Hepatocyte (in vitro differentiated cells): Measurements from ENCODE around the gene CYREN. TPM values are rescaled to one million over a fixed set of nuclear protein-coding genes. Genes with fewer than 3 reads are reported as not detected.

Experiments
- DNase-seq: peaks from one replicate; pipeline ENCODE4 v3.0.0-alpha.2; 2016; ENCODE audit warnings: low spot score
- H2AFZ ChIP-seq: fragments of 200-600 bp; sonication (generic); 2 replicates; pipeline ENCODE4 v1.6.0; 2016; ENCODE audit warnings: antibody characterized with exemption, mild to moderate bottlenecking
- H3K27ac ChIP-seq: fragments of 200-600 bp; sonication (generic); 2 replicates; pipeline ENCODE4 v1.5.1; 2016; ENCODE audit warnings: mild to moderate bottlenecking
- H3K27me3 ChIP-seq: fragments of 200-600 bp; sonication (generic); 2 replicates; pipeline ENCODE4 v1.6.1; 2016
- H3K36me3 ChIP-seq: fragments of 200-600 bp; sonication (generic); replicated peaks from 2 replicates; pipeline ENCODE4 v1.5.1; 2016; ENCODE audit warnings: low read depth; ENCODE audit not compliant: insufficient read depth
- H3K4me1 ChIP-seq: fragments of 200-600 bp; sonication (generic); 2 replicates; pipeline ENCODE4 v1.5.1; 2016; ENCODE audit warnings: mild to moderate bottlenecking, moderate library complexity; ENCODE audit not compliant: insufficient read depth
- H3K4me2 ChIP-seq: fragments of 200-600 bp; sonication (generic); 2 replicates; pipeline ENCODE4 v1.6.0; 2016
- H3K4me3 ChIP-seq: fragments of 200-600 bp; sonication (generic); 2 replicates; pipeline ENCODE4 v1.5.1; 2016; ENCODE audit warnings: mild to moderate bottlenecking
- H3K79me2 ChIP-seq: fragments of 200-600 bp; sonication (generic); 2 replicates; pipeline ENCODE4 v1.6.0; 2017; ENCODE audit warnings: mild to moderate bottlenecking
- H3K9me2 ChIP-seq: fragments of 200-600 bp; sonication (generic); replicated peaks from 2 replicates; pipeline ENCODE4 v1.6.0; 2017; ENCODE audit warnings: mild to moderate bottlenecking; ENCODE audit not compliant: insufficient read depth
- H3K9me3 ChIP-seq: fragments of 200-600 bp; sonication (generic); 2 replicates; pipeline ENCODE4 v1.5.1; 2016; ENCODE audit warnings: low read depth, mild to moderate bottlenecking
- H4K20me1 ChIP-seq: fragments of 200-600 bp; sonication (generic); 2 replicates; pipeline ENCODE4 v1.6.0; 2016; ENCODE audit warnings: mild to moderate bottlenecking; ENCODE audit not compliant: insufficient read depth, poor library complexity, severe bottlenecking
- EZH2 ChIP-seq: fragments of 200-600 bp; sonication (generic); IDR thresholded peaks from 2 replicates; pipeline ENCODE4 v1.6.1; 2016; ENCODE audit warnings: antibody characterized with exemption, mild to moderate bottlenecking, borderline replicate concordance
- EZH2phosphoT487 ChIP-seq: fragments of 200-600 bp; sonication (generic); IDR thresholded peaks from one replicate; pipeline ENCODE4 v1.6.1; 2018; ENCODE audit warnings: antibody characterized with exemption, mild to moderate bottlenecking, low read depth, moderate library complexity; ENCODE audit not compliant: unreplicated experiment, severe bottlenecking
- WGBS: methylation state at CpG from one replicate; pipeline ENCODE4 v1.1.6; 2016; ENCODE audit warnings: low lambda C conversion rate; ENCODE audit errors: missing lambda C conversion rate; 5-methylcytosine and 5-hydroxymethylcytosine counted together
- polyA plus RNA-seq: library from polyadenylated mRNA; unstranded; fragments of >200 nt; fragmentation: Nextera tagmentation; extraction: Ambion mirVana; gene quantifications from 2 replicates; pipeline ENCODE4 v1.2.1, GENCODE V29; 2016
- total RNA-seq: library from RNA; depleted of rRNA; stranded (reverse); fragments of >200 nt; gene quantifications from 2 replicates; pipeline ENCODE4 v1.2.3, GENCODE V29; 2014
- TF ChIP-seq, protein P1 (sequence below): fragments of 200-600 bp; sonication (generic); IDR thresholded peaks from 2 replicates; pipeline ENCODE4 v1.5.1; 2016; ENCODE audit warnings: antibody characterized with exemption, mild to moderate bottlenecking; ENCODE audit not compliant: poor library complexity

CYREN gene
- total and polyA plus RNA-seq, 2 experiments from 2014 or later, result 43.2 to 45.2 TPM

DNA sequence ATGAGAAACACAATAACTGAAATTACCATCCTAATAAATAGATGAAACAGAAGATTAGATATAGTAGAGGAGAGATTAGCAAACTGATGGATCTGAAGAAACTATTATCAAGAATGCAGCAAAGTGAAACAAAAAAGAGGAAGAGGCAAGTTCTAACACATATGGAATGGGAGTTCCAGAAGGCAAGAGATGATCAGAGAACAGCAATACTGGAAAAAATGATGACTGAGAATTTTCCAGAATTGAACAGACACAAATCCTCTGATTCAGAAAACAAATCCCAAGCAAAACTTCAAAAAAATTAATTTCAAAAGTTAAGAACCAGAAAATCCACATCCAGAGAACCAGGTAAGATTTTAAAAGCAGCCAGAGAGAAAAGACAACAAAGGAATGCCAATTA is 20.2 kb upstream of the CYREN start:
- Histone ChIP-seq H4K20me1 (no peaks in the 10 kb centered on the region), H3K4me2 (no peak overlapping the region), H3K27me3 (no peaks in the 10 kb centered on the region), H3K79me2 (no peaks in the 10 kb centered on the region), H2AFZ (no peak overlapping the region), H3K9me2 (no peaks in the 10 kb centered on the region), H3K4me3 (no peak overlapping the region), H3K4me1 (no peaks in the 10 kb centered on the region), H3K27ac (no peak overlapping the region), H3K9me3 (no peaks in the 10 kb centered on the region), H3K36me3 (no peaks in the 10 kb centered on the region)
- TF ChIP-seq EZH2 (no peak), EZH2phosphoT487 (no peak)
- TF ChIP-seq, protein P1, sequence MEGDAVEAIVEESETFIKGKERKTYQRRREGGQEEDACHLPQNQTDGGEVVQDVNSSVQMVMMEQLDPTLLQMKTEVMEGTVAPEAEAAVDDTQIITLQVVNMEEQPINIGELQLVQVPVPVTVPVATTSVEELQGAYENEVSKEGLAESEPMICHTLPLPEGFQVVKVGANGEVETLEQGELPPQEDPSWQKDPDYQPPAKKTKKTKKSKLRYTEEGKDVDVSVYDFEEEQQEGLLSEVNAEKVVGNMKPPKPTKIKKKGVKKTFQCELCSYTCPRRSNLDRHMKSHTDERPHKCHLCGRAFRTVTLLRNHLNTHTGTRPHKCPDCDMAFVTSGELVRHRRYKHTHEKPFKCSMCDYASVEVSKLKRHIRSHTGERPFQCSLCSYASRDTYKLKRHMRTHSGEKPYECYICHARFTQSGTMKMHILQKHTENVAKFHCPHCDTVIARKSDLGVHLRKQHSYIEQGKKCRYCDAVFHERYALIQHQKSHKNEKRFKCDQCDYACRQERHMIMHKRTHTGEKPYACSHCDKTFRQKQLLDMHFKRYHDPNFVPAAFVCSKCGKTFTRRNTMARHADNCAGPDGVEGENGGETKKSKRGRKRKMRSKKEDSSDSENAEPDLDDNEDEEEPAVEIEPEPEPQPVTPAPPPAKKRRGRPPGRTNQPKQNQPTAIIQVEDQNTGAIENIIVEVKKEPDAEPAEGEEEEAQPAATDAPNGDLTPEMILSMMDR, result no peak
- no peak for DNase-seq

DNA sequence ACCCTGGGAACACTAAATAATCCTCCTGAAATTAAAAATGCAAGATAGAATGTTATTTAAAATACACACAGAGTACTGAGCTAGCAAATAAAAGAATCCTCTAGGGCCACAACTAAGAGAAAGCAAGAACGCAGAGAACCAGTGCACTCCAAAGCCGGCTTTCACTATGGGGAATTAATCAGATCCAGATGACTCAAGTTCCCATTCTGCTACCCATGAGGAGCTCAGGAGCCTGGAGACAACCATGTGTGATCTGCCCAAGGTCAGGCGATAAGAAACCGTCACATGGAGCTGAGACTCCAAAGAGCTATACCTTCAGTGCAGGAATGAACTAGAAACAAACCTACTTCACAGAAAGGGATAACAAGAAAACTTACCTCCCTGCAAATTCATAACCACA is 19.5 kb upstream of the CYREN start:
- Histone ChIP-seq H2AFZ (no peak overlapping the region), H3K4me3 (no peak overlapping the region), H3K79me2 (no peaks in the 10 kb centered on the region), H3K9me3 (no peaks in the 10 kb centered on the region), H3K4me2 (no peak overlapping the region), H3K27ac (no peak overlapping the region), H3K27me3 (no peaks in the 10 kb centered on the region), H4K20me1 (no peaks in the 10 kb centered on the region), H3K36me3 (no peaks in the 10 kb centered on the region), H3K9me2 (no peaks in the 10 kb centered on the region), H3K4me1 (no peaks in the 10 kb centered on the region)
- DNase-seq, result no peak
- 67% methylated on average over 4 of the region's 4 CpGs for WGBS
- no peak for TF ChIP-seq EZH2
- no peak for TF ChIP-seq EZH2phosphoT487
- TF ChIP-seq, protein P1, result no peak

DNA sequence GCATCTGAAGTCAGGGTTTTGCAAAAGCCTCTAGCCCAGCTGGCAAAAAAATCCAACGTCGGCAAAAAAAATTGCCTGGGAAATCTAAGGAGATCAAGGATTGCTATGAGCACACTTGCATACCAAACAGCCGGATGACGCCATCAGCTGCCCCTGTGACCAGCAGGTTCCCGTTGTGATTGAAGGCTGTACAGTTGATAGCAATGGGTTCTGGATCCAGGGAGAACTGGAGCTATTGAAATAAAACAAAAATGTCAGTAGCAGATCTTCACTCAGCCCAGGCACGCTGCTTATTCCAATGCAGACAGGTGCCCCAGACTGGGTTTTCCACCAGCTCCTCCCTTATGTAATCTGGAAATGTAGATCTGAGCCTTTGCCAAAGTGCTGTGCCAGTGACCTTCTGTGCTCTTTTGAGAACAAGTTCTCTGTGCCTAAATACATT is 18.7 kb upstream of the CYREN start:
- H3K4me3 ChIP-seq, result no peak overlapping the region
- H3K27me3 ChIP-seq, result no peaks in the 10 kb centered on the region
- H3K4me1 ChIP-seq, result no peaks in the 10 kb centered on the region
- no peak overlapping the region for H3K4me2 ChIP-seq
- H3K27ac ChIP-seq, result no peak overlapping the region
- no peaks in the 10 kb centered on the region for H4K20me1 ChIP-seq
- no peaks in the 10 kb centered on the region for H3K9me3 ChIP-seq
- no peak for DNase-seq
- no peaks in the 10 kb centered on the region for H3K79me2 ChIP-seq
- no peaks in the 10 kb centered on the region for H3K9me2 ChIP-seq
- no peak for TF ChIP-seq EZH2
- no peak for TF ChIP-seq EZH2phosphoT487
- TF ChIP-seq, protein P1, result no peak
- no peaks in the 10 kb centered on the region for H3K36me3 ChIP-seq
- H2AFZ ChIP-seq, result no peak overlapping the region
- 96% methylated on average over 6 of the region's 6 CpGs for WGBS

DNA sequence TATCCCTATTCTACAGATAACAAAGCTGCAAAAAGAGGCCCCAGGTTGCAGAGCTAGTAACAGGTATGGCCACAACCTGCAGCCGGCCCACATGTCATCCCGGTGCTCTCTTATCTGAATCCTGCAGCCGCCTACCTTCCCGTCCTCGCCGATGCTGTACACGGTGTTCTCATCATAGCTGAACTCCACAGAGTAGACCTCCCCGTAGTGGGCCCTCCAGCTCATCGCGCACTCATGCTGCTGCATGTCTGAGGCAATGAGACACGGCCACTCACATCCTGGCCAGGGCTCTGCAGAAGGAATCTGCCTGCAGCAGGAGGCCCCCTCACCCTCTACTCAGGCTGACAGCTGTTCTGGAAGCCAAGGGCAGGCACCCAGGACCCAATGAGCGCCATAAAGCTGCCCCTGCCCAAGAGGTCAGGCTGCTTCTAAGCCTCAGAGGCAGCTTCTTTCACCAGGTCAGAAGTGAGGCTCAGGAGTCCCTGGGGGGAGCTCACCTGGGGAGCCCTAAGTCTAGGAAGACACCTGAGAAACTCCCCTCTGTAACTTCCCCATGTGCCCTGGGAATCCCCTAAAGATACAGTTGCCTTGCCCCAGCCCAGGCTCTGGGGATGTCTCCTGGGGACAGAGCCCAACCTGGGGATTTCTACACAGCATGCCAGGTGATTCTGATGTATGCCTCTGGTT is 17.9 kb upstream of the CYREN start:
- peaks cover 2% of the 10 kb centered on the region for H3K36me3 ChIP-seq
- no peaks in the 10 kb centered on the region for H4K20me1 ChIP-seq
- no peak overlapping the region for H3K27ac ChIP-seq
- H3K9me3 ChIP-seq, result no peaks in the 10 kb centered on the region
- no peaks in the 10 kb centered on the region for H3K79me2 ChIP-seq
- H2AFZ ChIP-seq, result no peak overlapping the region
- DNase-seq, result no peak
- H3K9me2 ChIP-seq, result no peaks in the 10 kb centered on the region
- no peak overlapping the region for H3K4me3 ChIP-seq
- no peak for TF ChIP-seq EZH2
- TF ChIP-seq, protein P1, result no peak
- no peak for TF ChIP-seq EZH2phosphoT487
- no peak overlapping the region for H3K4me2 ChIP-seq
- H3K4me1 ChIP-seq, result no peaks in the 10 kb centered on the region
- H3K27me3 ChIP-seq, result no peaks in the 10 kb centered on the region
- WGBS, result 95% methylated on average over 12 of the region's 12 CpGs
